ENCODE data around the gene DNAJC11.
A peak's percentile ranks its signal among the peaks of the same experiment; 100 is the strongest.
"Not testable (repeated sequence)": the region's sequence is repeated elsewhere in the genome, so short reads cannot be mapped to it uniquely, and the experiment has no call there.

Gene DNAJC11

GRCh38 chr1:6603238-6603914, 98.2 kb downstream of the DNAJC11 start:
- TF ChIP-seq, protein P1, sequence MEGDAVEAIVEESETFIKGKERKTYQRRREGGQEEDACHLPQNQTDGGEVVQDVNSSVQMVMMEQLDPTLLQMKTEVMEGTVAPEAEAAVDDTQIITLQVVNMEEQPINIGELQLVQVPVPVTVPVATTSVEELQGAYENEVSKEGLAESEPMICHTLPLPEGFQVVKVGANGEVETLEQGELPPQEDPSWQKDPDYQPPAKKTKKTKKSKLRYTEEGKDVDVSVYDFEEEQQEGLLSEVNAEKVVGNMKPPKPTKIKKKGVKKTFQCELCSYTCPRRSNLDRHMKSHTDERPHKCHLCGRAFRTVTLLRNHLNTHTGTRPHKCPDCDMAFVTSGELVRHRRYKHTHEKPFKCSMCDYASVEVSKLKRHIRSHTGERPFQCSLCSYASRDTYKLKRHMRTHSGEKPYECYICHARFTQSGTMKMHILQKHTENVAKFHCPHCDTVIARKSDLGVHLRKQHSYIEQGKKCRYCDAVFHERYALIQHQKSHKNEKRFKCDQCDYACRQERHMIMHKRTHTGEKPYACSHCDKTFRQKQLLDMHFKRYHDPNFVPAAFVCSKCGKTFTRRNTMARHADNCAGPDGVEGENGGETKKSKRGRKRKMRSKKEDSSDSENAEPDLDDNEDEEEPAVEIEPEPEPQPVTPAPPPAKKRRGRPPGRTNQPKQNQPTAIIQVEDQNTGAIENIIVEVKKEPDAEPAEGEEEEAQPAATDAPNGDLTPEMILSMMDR (conservative IDR thresholded peaks at IDR 0.05; ENCODE audit: low read length) = no peak
- peak; percentile 78 for DNase-seq (ENCODE audit: low read depth)
- peak overlapping the region; percentile 56 for H3K4me3 ChIP-seq (ENCODE audit: low read length)

GRCh38 chr1:6602669-6603237, 98.9 kb downstream of the DNAJC11 start, which contains the start of gene KLHL21:
Gene KLHL21, minus strand, starts transcription at chr1:6602869. Its CDS starts 52 bp downstream, at chr1:6602817.
- peak; percentile 88 for DNase-seq (ENCODE audit: low read depth)
- H3K4me3 ChIP-seq (ENCODE audit: low read length) = peak within 1 kb of the TSS; percentile 95
- TF ChIP-seq, protein P1 (conservative IDR thresholded peaks at IDR 0.05; ENCODE audit: low read length) = no peak

GRCh38 chr1:6601923-6602668, 99.5 kb downstream of the DNAJC11 start:
- peak overlapping the region; percentile 95 for H3K4me3 ChIP-seq (ENCODE audit: low read length)
- DNase-seq (ENCODE audit: low read depth) = peak; percentile 56
- TF ChIP-seq, protein P1 (conservative IDR thresholded peaks at IDR 0.05; ENCODE audit: low read length) = no peak

DNA sequence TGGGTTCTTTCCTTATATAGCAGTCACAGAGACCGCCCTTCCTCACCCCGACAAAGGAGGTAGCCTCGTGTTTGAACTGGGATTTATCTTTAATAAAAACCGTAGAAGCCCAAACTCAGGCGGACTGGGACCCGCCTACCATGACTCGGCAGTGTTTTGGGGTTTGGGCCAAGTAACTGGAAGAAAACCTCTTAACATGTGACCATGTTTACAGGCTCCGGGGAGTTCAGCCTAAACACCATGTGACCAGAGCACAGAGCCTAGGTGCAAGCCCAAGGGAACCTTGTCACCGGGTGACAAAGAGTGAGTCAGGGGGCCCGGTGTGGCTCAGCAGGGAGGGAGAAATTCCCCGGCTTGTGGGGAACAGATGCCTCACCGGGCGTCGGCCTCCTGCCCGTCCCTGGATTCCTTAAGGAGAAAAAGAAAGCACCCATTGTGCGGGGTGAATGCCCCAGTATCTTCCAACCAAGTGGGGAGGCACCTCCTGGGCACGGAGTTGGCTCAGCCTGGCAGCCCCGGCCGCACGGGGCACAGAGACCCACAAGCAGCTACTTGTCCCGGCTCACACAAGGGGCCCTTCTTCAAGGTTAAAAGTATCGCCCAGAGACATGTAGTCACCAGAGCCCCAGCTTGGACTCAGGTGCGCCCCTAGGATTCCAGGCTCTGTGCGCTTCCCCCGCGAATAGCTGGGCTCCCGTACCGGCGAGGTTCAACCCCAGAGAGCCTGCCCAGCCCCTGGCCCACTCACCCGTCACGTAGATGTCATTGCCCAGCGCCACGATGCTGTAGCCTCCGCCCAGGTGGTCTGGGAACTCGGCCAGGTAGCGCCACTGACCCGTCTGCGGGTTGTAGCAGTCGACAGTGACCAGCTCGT, 100.3 kb downstream of the DNAJC11 start:
- TF ChIP-seq, protein P1 (conservative IDR thresholded peaks at IDR 0.05; ENCODE audit: low read length) = no peak
- DNase-seq (ENCODE audit: low read depth) = peak; percentile 91
- H3K4me3 ChIP-seq (ENCODE audit: low read length) = peak overlapping the region; percentile 95

DNA sequence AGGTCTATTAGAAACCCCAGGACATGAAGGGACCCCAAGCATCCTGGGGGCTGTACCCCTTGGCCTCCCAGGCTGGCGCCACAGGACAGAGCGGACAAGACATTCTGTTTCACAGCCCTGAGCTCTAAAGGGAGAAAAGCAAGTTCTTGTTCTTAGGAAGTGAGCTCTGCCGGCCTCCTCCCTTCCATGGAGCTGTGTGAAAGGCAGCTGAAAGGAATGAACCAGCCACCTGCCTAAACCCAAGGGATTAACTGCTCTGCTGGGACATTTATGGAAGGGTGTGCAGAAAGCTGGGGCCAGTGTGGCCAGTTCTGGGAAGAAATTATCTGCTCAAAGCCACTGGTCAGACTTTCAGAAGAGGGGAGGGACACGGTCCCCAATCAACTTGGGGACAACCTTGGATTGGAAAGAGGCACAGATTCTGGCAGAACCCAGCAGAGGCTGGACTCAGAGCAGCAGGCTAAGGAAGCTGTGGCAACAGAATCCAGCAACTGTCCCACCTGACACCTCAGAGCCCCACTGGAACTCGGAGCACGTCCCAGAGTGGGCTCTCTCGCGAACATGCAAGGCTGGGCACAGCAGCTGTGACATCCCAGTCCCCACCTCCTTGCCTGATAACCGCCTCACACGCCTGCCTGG, 101.1 kb downstream of the DNAJC11 start:
- DNase-seq (ENCODE audit: low read depth) = peak; percentile 31
- H3K4me3 ChIP-seq (ENCODE audit: low read length) = peak overlapping the region; percentile 95
- TF ChIP-seq, protein P1 (conservative IDR thresholded peaks at IDR 0.05; ENCODE audit: low read length) = no peak

DNA sequence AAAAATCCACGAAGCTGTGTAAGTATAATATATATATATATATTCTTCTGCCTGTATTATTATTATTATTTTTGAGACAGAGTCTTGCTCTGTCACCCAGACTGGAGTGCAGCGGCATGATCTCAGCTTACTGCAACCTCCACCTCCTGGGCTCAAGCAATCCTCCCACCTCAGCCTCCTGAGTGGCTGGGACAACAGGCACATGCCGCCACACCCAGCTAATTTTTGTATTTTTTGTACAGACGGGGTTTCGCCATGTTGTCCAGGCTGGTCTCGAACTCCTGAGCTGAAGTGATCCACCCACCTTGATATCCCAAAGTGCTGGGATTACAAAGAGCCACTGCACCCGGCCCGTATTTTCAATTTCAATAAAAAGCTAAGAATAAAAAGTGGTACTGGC, 101.6 kb downstream of the DNAJC11 start:
- H3K4me3 ChIP-seq (ENCODE audit: low read length) = peak overlapping the region; percentile 95
- not testable (repeated sequence) for DNase-seq (ENCODE audit: low read depth)
